Fibroblast of lung (primary cell): ENCODE measurements around the gene FNDC5. TPM values are rescaled to one million over a fixed set of nuclear protein-coding genes. Genes with fewer than 3 reads are reported as not detected.

ENCODE experiments used
- DNase-seq, 2 donors: peaks; one replicate each; pipeline versions ENCODE4 v3.0.0 to v3.0.0-alpha.2; 2010; ENCODE audit warnings: low read depth in 2 of 2
- H2AFZ ChIP-seq: 2 replicates; pipeline ENCODE4 v1.5.1; 2012; ENCODE audit warnings: low read length, control low read depth, inconsistent platforms
- H3K27ac ChIP-seq: 2 replicates; pipeline ENCODE4 v1.5.1; 2011; ENCODE audit warnings: low read length, control low read depth; ENCODE audit not compliant: insufficient read depth
- H3K27me3 ChIP-seq: 2 replicates; pipeline ENCODE4 v1.5.1; 2011; ENCODE audit warnings: mild to moderate bottlenecking, low read length; ENCODE audit not compliant: control insufficient read depth, insufficient read depth
- H3K36me3 ChIP-seq: 2 replicates; pipeline ENCODE4 v1.5.1; 2011; ENCODE audit warnings: low read length; ENCODE audit not compliant: control insufficient read depth, insufficient read depth
- H3K4me1 ChIP-seq: 2 replicates; pipeline ENCODE4 v1.5.1; 2011; ENCODE audit warnings: low read length; ENCODE audit not compliant: control insufficient read depth, insufficient read depth; ENCODE audit errors: extremely low read depth
- H3K4me2 ChIP-seq: 2 replicates; pipeline ENCODE4 v1.5.1; 2011; ENCODE audit warnings: low read length, control low read depth; ENCODE audit not compliant: insufficient read depth; ENCODE audit errors: extremely low read depth
- H3K4me3 ChIP-seq, 4 experiments: fragments of 200-600 bp in 1 of 4; sonication (generic) in 1 of 4; replicated peaks in 1 of 4; 2 replicates each; pipeline ENCODE4 v1.5.1; 2011 to 2016; ENCODE audit warnings: low read length in 4 of 4, low read depth in 3 of 4, mild to moderate bottlenecking in 3 of 4, control low read depth in 2 of 4, inconsistent platforms in 1 of 4, mixed read lengths in 1 of 4; ENCODE audit not compliant: insufficient read depth in 1 of 4; ENCODE audit errors: control extremely low read depth in 1 of 4
- H3K79me2 ChIP-seq: 2 replicates; pipeline ENCODE4 v1.5.1; 2012; ENCODE audit warnings: mild to moderate bottlenecking, low read length, inconsistent platforms; ENCODE audit not compliant: control insufficient read depth, insufficient read depth
- H3K9ac ChIP-seq: 2 replicates; pipeline ENCODE4 v1.5.1; 2011; ENCODE audit warnings: mild to moderate bottlenecking, low read length, control low read depth; ENCODE audit not compliant: insufficient read depth
- H3K9me3 ChIP-seq: 2 replicates; pipeline ENCODE4 v1.5.1; 2012; ENCODE audit warnings: low read depth, low read length; ENCODE audit not compliant: control insufficient read depth, insufficient read depth
- H4K20me1 ChIP-seq: 2 replicates; pipeline ENCODE4 v1.5.1; 2011; ENCODE audit warnings: low read length; ENCODE audit not compliant: control insufficient read depth, insufficient read depth; ENCODE audit errors: extremely low read depth
- CTCF ChIP-seq, 2 donors: IDR thresholded peaks in 1 of 2; conservative IDR thresholded peaks in 1 of 2; 1 replicate in 1 of 2; 2 replicates in 1 of 2; pipeline ENCODE4 v1.5.1; 2011 to 2012; ENCODE audit warnings: low read length in 2 of 2, control low read depth in 1 of 2, inconsistent platforms in 1 of 2, low read depth in 1 of 2, mild to moderate bottlenecking in 1 of 2
- EZH2 ChIP-seq: IDR thresholded peaks from 2 replicates; pipeline ENCODE4 v1.5.1; 2012; ENCODE audit warnings: low read length, control low read depth, mild to moderate bottlenecking; ENCODE audit errors: missing control alignments
- polyA plus RNA-seq, 2 donors: library from polyadenylated mRNA; depleted of rRNA in 1 of 2; stranded (reverse) in 1 of 2; unstranded in 1 of 2; fragments of >200 nt; gene quantifications; 2 replicates each; pipeline ENCODE4 v1.2.1, GENCODE V29; 2011 to 2012; ENCODE audit warnings: missing spikeins in 1 of 2
- total RNA-seq: library from RNA; depleted of rRNA; stranded (reverse); fragments of >200 nt; gene quantifications from 2 replicates; pipeline ENCODE4 v1.2.1, GENCODE V29; 2014

Gene FNDC5
- total and polyA plus RNA-seq, 2 donors (not counting 1 experiment from before 2014, with no cell fraction given), result 0.33 to 1.6 TPM

GRCh38 chr1:32899586-32900296 is 29.0 kb upstream of the FNDC5 start:
- Histone ChIP-seq H3K27ac (no peak overlapping the region), H3K4me1 (no peaks in the 10 kb centered on the region), H3K4me3 (no peak overlapping the region), H3K79me2 (no peaks in the 10 kb centered on the region), H3K4me2 (no peak overlapping the region), H3K9me3 (no peaks in the 10 kb centered on the region), H3K9ac (no peak overlapping the region), H2AFZ (no peak overlapping the region), H3K36me3 (no peaks in the 10 kb centered on the region), H4K20me1 (no peaks in the 10 kb centered on the region), H3K27me3 (no peaks in the 10 kb centered on the region)
- DNase-seq, result no peak
- TF ChIP-seq CTCF (conservative IDR thresholded peaks at IDR 0.05 in 1 of 2, IDR thresholded peaks at IDR 0.05 in 1 of 2; ENCODE audit: low read depth in 1 of 2, low read length in 2 of 2), result no peak
- TF ChIP-seq EZH2, result no peak

GRCh38 chr1:32898958-32899357 is 28.2 kb upstream of the FNDC5 start:
- Histone ChIP-seq H4K20me1 (no peaks in the 10 kb centered on the region), H3K27me3 (no peaks in the 10 kb centered on the region), H3K27ac (no peak overlapping the region), H3K4me3 (no peak overlapping the region), H3K4me1 (no peaks in the 10 kb centered on the region), H3K9me3 (no peaks in the 10 kb centered on the region), H2AFZ (no peak overlapping the region), H3K79me2 (no peaks in the 10 kb centered on the region), H3K4me2 (no peak overlapping the region), H3K9ac (no peak overlapping the region), H3K36me3 (no peaks in the 10 kb centered on the region)
- TF ChIP-seq CTCF (conservative IDR thresholded peaks at IDR 0.05 in 1 of 2, IDR thresholded peaks at IDR 0.05 in 1 of 2; ENCODE audit: low read depth in 1 of 2, low read length in 2 of 2) (no peak), EZH2 (no peak)
- DNase-seq, result no peak

GRCh38 chr1:32898056-32898455 is 27.3 kb upstream of the FNDC5 start:
- no peaks in the 10 kb centered on the region for H3K4me1 ChIP-seq
- H4K20me1 ChIP-seq, result no peaks in the 10 kb centered on the region
- DNase-seq, result no peak
- no peak overlapping the region for H3K4me3 ChIP-seq
- no peak overlapping the region for H3K9ac ChIP-seq
- no peaks in the 10 kb centered on the region for H3K36me3 ChIP-seq
- no peaks in the 10 kb centered on the region for H3K9me3 ChIP-seq
- H3K27ac ChIP-seq, result no peak overlapping the region
- no peak overlapping the region for H3K4me2 ChIP-seq
- no peaks in the 10 kb centered on the region for H3K27me3 ChIP-seq
- no peak overlapping the region for H2AFZ ChIP-seq
- TF ChIP-seq EZH2, result no peak
- TF ChIP-seq CTCF (conservative IDR thresholded peaks at IDR 0.05 in 1 of 2, IDR thresholded peaks at IDR 0.05 in 1 of 2; ENCODE audit: low read depth in 1 of 2, low read length in 2 of 2), result no peak
- no peaks in the 10 kb centered on the region for H3K79me2 ChIP-seq
